Pulmonary artery endothelial cell (primary cell): Measurements from ENCODE around the gene LAMC3. TPM values are rescaled to one million over a fixed set of nuclear protein-coding genes. Genes with fewer than 3 reads are reported as not detected.

ENCODE experiments used
- DNase-seq: peaks from one replicate; pipeline ENCODE4 v3.0.0-alpha.2; 2011; ENCODE audit warnings: low read depth, low spot score
- total RNA-seq: library from RNA; depleted of rRNA; stranded (reverse); fragments of >200 nt; gene quantifications from 2 replicates; pipeline ENCODE4 v1.2.3, GENCODE V29; 2014

The LAMC3 gene
- total RNA-seq, 1 donor from 2014 or later, result not detected

- no peak for DNase-seq
Observed at GRCh38 chr9:131076347-131077195, 67.6 kb downstream of the LAMC3 start.

GRCh38 chr9:131078427-131079366 lies 69.7 kb downstream of the LAMC3 start:
- no peak for DNase-seq

GRCh38 chr9:131080589-131080988 lies 71.6 kb downstream of the LAMC3 start:
- no peak for DNase-seq

DNA sequence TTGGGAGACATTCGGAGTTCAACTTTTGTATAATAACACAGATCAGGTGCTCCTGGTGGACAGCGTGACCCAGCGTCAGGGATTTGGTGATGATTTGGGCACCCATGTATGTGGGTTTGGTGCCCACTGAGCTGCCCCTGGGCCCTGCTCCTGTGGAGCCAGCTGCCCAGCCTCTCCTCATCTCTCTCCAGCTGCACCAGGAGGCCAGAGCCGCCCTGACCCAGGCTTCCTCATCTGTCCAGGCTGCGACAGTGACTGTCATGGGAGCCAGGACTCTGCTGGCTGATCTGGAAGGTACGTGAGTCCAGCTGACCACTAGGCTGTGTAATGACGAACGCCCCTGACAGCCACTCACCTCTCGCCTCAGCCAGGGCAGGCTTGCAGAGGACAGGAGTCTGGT lies 72.9 kb downstream of the LAMC3 start:
- DNase-seq, result no peak

DNA sequence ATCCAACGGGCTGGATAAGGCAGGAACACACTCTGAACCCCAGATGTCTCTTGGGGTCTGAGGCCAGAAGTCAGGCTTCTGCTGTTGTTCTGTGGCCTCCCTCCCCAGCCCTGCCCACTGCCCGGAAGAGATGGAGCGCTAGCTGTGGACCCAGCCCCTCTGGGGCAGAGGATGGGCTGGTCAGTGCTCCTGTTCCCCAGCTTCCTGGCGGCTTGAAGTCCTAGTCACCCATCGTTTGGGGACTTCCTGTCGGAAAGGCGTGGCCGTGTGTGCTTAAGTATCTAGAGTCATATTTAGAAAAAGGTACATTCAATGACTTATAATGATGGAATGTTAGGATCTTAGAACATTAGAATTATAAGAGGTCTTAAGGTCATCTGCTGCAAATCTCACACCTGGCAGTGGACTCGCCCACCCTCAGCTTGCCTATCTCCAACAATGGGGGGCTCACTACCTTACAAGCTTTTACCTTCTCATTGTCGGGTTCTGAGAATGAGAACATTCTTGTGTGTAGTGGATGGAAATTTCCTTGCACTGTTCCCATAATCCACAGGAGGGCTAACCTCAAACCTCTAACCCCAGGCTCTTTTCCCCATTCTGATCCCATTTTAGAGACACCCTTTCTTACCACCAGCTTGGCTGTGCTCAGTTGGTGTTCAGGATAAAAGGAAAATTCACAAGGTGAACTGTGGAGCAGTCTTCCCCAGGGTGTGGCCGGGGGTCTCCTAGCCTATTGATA lies 74.0 kb downstream of the LAMC3 start:
- no peak for DNase-seq

DNA sequence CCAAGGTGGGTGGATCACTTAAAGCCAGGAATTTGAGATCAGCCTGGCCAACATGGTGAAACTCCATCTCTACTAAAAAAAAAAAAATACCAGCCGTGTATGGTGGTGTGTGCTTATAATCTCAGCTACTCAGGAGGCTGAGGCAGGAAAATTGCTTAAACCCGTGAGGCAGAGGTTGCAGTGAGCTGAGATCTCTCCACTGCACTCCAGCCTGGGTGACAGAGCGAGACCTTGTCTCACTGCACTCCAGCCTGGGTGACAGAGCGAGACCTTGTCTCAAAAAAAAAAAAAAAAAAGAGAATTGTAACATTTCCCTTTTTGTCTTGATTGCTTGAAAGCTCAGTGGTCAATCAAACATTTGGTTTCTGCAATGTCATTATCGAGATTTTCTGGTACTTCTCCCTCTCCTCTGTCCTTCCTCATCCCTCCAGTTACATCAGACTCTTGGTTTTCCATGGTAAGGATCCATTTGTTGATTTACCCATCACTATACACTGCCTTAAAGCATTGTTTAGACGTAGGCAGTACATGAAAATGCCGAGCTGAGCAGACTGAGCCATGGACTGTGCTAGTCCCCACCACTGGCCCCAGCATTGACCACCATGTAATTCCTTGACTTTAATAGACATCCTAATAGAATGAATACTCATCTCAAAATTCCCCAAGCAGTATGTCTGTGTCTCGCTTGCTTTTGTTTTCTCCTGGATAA lies 75.8 kb downstream of the LAMC3 start:
- DNase-seq, result no peak

GRCh38 chr9:131085370-131086122 lies 76.6 kb downstream of the LAMC3 start:
- DNase-seq, result no peak

DNA sequence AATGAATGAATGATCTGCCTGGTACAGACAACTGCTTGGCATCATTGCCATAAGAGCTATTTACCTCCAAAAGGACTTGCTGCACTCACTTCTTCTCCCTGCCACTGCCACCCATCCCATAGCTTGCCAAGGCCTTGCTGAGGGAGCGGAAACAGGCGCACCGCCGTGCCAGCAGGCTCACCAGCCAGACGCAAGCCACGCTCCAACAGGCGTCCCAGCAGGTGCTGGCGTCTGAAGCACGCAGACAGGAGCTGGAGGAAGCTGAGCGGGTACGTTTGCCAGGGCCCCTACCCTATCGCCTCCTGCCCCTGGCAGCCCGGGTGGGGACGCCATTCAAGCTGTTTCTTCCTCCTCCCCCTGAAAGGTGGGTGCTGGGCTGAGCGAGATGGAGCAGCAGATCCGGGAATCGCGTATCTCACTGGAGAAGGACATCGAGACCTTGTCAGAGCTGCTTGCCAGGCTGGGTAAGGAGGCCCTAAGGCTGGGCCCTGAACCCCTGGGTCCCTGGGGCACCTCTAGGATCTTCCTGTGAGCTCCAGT lies 78.5 kb downstream of the LAMC3 start:
- no peak for DNase-seq

DNA sequence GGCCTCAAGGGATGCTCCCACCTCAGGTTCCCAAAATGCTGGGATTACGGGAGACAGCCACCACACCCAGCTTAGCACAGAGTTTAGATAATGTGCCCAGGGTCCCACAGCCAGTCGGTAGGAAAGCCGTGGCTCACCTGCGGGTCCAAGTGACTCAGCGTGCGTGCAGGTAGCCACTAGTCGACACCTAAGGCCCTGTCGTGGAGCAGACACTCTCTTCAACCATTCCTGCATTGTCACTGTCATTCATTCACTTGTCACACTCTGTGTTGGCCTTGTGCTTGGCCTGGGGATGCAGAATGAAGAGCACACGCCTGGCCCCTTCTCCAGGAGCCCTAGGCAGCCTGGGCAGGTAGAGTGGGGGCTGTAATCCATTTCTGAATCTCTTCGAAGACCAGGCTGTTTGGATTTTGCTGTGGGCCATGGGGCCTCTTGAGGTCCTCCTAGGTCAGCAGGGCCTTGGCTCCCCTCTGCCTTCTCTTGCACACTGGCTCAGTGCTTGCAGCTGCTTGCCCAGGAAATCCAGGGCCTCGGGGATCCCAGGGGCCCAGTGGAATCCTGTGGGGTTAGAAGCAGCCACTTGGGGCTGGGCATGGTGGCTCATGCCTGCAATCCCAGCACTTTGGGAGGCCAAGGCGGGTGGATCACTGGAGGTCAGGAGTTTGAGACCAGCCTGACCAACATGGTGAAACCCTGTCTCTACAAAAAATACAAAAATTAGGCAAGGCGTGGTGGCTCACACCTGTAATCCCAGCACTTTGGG lies 81.2 kb downstream of the LAMC3 start:
- DNase-seq, result no peak

GRCh38 chr9:131091352-131091992 lies 82.5 kb downstream of the LAMC3 start:
- no peak for DNase-seq

DNA sequence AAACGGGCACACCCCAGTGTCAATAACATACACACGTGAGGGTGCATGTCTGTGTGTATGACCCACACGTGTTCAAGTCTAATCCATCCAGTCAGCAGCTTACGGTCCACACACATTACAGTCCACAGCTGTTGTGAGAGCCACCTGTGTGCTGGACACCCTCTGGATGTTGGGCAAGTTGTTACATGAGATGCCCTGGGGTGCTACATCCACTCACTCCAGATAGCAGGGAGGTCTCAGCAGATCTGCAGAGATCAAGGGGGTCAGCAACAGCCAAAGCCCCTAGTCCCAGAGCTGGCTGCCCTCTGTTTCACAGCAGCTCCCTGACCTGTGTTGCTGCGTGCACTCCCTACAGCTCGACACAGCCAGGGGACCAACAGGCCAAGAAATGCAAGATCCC lies 83.1 kb downstream of the LAMC3 start:
- DNase-seq, result no peak

DNA sequence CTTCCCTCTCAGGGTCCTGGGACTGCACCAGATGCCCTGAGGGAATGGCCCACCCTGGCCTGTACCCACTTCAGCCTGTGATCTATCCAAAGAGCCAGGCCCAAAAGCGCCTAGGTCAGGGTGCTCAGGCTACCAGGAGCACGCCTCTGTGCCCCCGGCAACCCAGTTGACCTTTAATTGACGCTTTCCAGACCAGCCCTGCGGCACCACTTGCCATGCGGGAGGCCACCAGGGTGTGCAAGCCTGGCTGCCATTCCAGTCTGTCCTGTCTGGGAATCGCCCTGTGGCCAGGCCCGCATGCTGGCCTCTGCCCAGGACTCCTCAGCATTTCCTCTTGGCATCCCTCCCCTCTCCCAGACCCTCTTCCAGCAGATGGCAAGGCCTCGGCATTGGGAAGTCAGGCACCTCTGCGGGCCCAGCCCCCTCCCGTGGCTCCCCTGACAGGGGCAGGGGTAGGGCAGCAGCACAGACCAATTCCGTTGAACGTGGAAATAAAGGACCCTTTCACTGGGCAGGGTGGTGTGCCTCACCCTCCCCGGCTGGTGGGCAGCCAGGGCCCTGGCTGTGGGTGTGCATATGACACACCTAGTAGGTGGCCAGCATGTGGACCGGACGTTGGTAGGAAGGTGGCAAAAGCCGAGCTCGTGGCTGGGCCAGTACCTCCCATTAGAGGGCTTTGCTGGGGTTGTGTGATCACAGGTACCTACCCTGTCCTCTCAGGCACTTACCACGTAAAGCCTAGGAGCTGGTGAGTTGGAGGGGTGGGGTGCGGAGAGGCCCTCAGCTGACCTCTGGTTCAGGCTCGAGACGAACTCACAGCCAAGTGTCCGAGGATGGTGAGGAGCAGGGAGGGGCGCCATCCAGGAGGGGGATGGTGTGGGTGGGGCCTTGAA lies 83.8 kb downstream of the LAMC3 start:
- DNase-seq, result no peak

- DNase-seq, result no peak
Observed at GRCh38 chr9:131094015-131094414, 85.0 kb downstream of the LAMC3 start.

DNA sequence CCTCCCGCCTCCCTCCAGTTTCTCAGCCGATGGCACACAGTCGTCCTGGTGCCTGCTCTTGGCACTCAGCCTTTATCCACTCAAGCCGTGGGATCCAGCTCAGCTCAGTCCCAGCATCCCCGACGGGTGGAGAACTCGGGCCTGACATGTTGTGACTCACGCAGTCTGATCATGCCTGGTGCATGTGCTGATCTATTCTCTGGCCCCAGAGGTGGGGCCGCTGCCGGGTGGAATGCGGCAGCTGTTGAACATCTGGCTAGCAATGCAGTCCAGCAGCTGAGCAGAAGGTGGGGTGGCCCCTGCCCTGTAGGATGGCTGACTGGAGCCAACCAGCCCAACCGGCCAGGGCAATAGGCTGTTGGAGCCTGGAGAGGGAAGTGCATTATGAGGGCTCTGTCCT lies 85.6 kb downstream of the LAMC3 start:
- DNase-seq, result no peak

DNA sequence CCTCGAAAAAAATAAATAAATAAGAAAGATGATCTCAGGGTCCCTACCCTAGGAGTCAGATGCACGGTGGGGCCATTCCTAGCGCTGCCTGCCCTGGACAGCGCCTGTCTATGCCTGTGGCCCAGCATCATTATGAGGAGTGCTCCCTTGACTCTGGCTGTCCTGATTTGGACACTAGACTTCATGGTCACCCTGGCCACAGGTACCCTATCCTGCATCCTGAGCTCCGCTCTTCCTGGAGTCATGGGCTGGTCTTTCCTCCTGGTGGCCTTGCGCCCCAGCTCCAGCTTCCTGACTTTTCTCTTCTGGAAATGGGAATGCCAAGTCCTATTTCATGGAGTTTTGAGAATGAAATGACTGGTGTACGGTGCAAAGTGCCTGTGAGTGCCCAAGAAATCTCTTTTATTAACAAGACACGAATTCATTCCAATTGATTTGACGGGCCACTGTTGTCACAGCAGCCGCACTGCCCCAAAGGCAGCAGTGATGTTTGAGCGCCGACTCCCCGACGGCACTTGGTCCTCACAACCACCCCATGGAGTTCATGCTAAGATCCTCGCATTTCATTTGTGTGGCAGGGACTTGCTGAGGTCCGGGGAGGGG lies 86.8 kb downstream of the LAMC3 start:
- DNase-seq, result no peak

- DNase-seq, result no peak
Observed at GRCh38 chr9:131096269-131097125, 87.5 kb downstream of the LAMC3 start, which contains the start of gene AIF1L. AIF1L (plus strand) TSS chr9:131096531; CDS start chr9:131096630, 99 bp downstream.
